Measurements from ENCODE around the gene KIAA1671. TPM values are rescaled to one million over a fixed set of nuclear protein-coding genes. Genes with fewer than 3 reads are reported as not detected.

The KIAA1671 gene
- total RNA-seq, 3 donors from 2014 or later = 9.8 to 62.8 (median 36.4) TPM

- no peaks in the 10 kb centered on the region for H3K27me3 ChIP-seq
- intact Hi-C loops (cut with DNase I; ENCODE audit: low total_unique reads) = no loop called here
- H3K36me3 ChIP-seq = no peaks in the 10 kb centered on the region
- H3K4me1 ChIP-seq = peaks cover 0 to 5% of the 10 kb centered on the region in 2 donors
- no peaks in the 10 kb centered on the region for H3K9me3 ChIP-seq
- DNase-seq (ENCODE audit: low spot score in 2 of 2) = no peak
- H3K27ac ChIP-seq = peak overlapping the region; percentile 40 to 66
- TF ChIP-seq POLR2A (IDR thresholded peaks at IDR 0.05) = no peak
- TF ChIP-seq CTCF (IDR thresholded peaks at IDR 0.05) = no peak
- no peak for TF ChIP-seq POLR2AphosphoS5 (IDR thresholded peaks at IDR 0.05)
- no peak overlapping the region for H3K4me3 ChIP-seq
Measured at GRCh38 chr22:24961217-24961844, 8.8 kb downstream of the KIAA1671 start.

DNA sequence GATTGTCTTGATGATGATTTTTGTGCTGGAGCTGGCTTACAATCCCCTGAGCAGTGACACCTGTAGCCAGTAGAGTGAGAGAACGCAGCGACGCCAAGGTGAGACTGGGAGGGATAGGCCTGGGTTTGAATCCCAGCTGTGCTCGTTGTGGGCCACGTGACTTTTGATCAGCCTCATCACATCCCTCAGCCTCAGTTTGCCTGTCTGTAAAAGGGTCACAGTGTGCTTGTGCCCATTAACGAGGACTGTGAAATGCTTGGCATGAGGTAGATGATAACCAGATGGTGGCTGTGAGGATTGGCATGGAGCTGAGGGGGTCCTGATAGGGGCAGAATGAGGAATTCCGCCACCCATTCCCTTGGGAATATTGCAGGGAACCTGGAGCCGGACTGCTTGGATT is 9.6 kb downstream of the KIAA1671 start:
- Histone ChIP-seq H3K27ac (no peak overlapping the region), H3K9me3 (no peaks in the 10 kb centered on the region), H3K27me3 (no peaks in the 10 kb centered on the region), H3K4me1 (peaks cover 0 to 11% of the 10 kb centered on the region in 2 donors), H3K36me3 (no peaks in the 10 kb centered on the region), H3K4me3 (no peak overlapping the region)
- intact Hi-C loops (cut with DNase I; ENCODE audit: low total_unique reads) = no loop called here
- TF ChIP-seq POLR2AphosphoS5 (IDR thresholded peaks at IDR 0.05) (no peak), POLR2A (IDR thresholded peaks at IDR 0.05) (no peak)
- no peak for DNase-seq (ENCODE audit: low spot score in 2 of 2)

GRCh38 chr22:24962835-24963234 is 10.3 kb downstream of the KIAA1671 start:
- intact Hi-C loops (cut with DNase I; ENCODE audit: low total_unique reads) = loop anchor here (1.0 kb wide), 1 partner anchor 32 kb away; no protein-coding TSS in a partner anchor
- TF ChIP-seq CTCF (IDR thresholded peaks at IDR 0.05) (no peak), POLR2AphosphoS5 (IDR thresholded peaks at IDR 0.05) (no peak), POLR2A (IDR thresholded peaks at IDR 0.05) (no peak)
- Histone ChIP-seq H3K4me1 (peaks cover 0 to 16% of the 10 kb centered on the region in 2 donors), H3K27ac (no peak overlapping the region), H3K27me3 (no peaks in the 10 kb centered on the region), H3K4me3 (no peak overlapping the region), H3K36me3 (no peaks in the 10 kb centered on the region), H3K9me3 (no peaks in the 10 kb centered on the region)
- no peak for DNase-seq (ENCODE audit: low spot score in 2 of 2)

DNA sequence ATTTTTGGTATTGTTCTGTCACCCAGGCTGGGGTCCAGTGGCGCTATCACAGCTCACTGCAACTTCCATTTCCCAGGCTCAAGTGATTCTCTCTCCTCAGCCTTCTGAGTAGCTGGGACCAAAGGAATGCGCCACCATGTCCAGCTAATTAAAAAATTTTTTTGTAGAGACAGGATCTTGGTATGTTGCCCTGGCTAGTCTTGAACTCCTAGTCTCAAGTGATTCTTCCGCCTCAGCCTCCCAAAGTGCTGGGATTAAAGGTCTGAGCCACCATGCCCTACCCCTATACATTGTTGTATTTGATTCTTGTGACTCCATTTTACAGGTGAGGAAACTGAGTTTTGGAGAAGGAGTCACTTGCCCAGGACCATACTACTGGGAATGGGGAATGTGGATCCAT is 11.9 kb downstream of the KIAA1671 start:
- Histone ChIP-seq H3K9me3 (no peaks in the 10 kb centered on the region), H3K36me3 (no peaks in the 10 kb centered on the region), H3K4me3 (no peak overlapping the region), H3K27me3 (no peaks in the 10 kb centered on the region), H3K27ac (peak overlapping the region; percentile 30 to 52), H3K4me1 (peaks cover 0 to 27% of the 10 kb centered on the region in 2 donors)
- DNase-seq (ENCODE audit: low spot score in 2 of 2) = no peak
- TF ChIP-seq POLR2AphosphoS5 (IDR thresholded peaks at IDR 0.05) = no peak
- TF ChIP-seq POLR2A (IDR thresholded peaks at IDR 0.05) = no peak
- TF ChIP-seq CTCF (IDR thresholded peaks at IDR 0.05) = no peak
- intact Hi-C loops (cut with DNase I; ENCODE audit: low total_unique reads) = no loop called here

GRCh38 chr22:24965822-24966626 is 13.5 kb downstream of the KIAA1671 start:
- H3K27ac ChIP-seq = peak overlapping the region; percentile 70 to 73
- DNase-seq (ENCODE audit: low spot score in 2 of 2) = peak; percentile 76 to 77
- TF ChIP-seq POLR2AphosphoS5 (IDR thresholded peaks at IDR 0.05) (peak in 1 of 3 donors; percentile 26), CTCF (IDR thresholded peaks at IDR 0.05) (no peak)
- intact Hi-C loops (cut with DNase I; ENCODE audit: low total_unique reads) = no loop called here
- H3K36me3 ChIP-seq = no peaks in the 10 kb centered on the region
- H3K9me3 ChIP-seq = no peaks in the 10 kb centered on the region
- peak overlapping the region in 1 of 3 donors; percentile 1 for H3K4me3 ChIP-seq
- H3K4me1 ChIP-seq = peaks cover 0 to 30% of the 10 kb centered on the region in 2 donors
- H3K27me3 ChIP-seq = no peaks in the 10 kb centered on the region

Data from breast epithelium (tissue), 4 donors.